ENCODE measurements around the gene RUFY2. TPM values are rescaled to one million over a fixed set of nuclear protein-coding genes. Genes with fewer than 3 reads are reported as not detected.

The RUFY2 gene
- total RNA-seq, 3 donors from 2014 or later (not counting 1 experiment from before 2014, with no cell fraction given) = 24.7 to 31.9 (median 31.4) TPM

GRCh38 chr10:68402276-68402675, 4.8 kb downstream of the RUFY2 start:
- no CpG with 5 or more reads among the region's 1 CpG for WGBS (ENCODE audit: insufficient coverage)
- H3K27ac Mint-ChIP-seq = no peak overlapping the region
- no peak overlapping the region for H3K4me3 Mint-ChIP-seq
- no peak for DNase-seq
- Histone ChIP-seq H3K27ac (ENCODE audit: low read length) (no peak overlapping the region), H3K4me1 (ENCODE audit: control insufficient read depth, insufficient read depth, low read length) (peaks cover 5% of the 10 kb centered on the region), H3K4me3 (ENCODE audit: low read length) (no peak overlapping the region), H3K27me3 (ENCODE audit: control insufficient read depth, insufficient read depth, low read length) (no peaks in the 10 kb centered on the region), H3K36me3 (ENCODE audit: control insufficient read depth, insufficient read depth, low read length) (peaks cover 10% of the 10 kb centered on the region), H3K9me3 (ENCODE audit: control insufficient read depth, insufficient read depth, low read length) (no peaks in the 10 kb centered on the region)
- no peaks in the 10 kb centered on the region for H3K9me3 Mint-ChIP-seq
- peaks cover 20 to 21% of the 10 kb centered on the region in 2 donors for H3K4me1 Mint-ChIP-seq
- no peaks in the 10 kb centered on the region for H3K36me3 Mint-ChIP-seq
- ATAC-seq = no peak
- no peaks in the 10 kb centered on the region for H3K27me3 Mint-ChIP-seq (ENCODE audit: low read depth in 2 of 2)
- no peak for TF ChIP-seq CTCF (IDR thresholded peaks at IDR 0.05)
- intact Hi-C loops (cut with micrococcal nuclease) = no loop called here

- intact Hi-C loops (cut with micrococcal nuclease) = no loop called here
- H3K4me3 ChIP-seq (ENCODE audit: low read length) = no peak overlapping the region
- H3K27ac ChIP-seq (ENCODE audit: low read length) = no peak overlapping the region
- Mint-ChIP-seq H3K27me3 (ENCODE audit: low read depth in 2 of 2) (no peaks in the 10 kb centered on the region), H3K4me1 (no peaks in the 10 kb centered on the region), H3K36me3 (no peaks in the 10 kb centered on the region), H3K4me3 (no peak overlapping the region), H3K27ac (no peak overlapping the region), H3K9me3 (no peaks in the 10 kb centered on the region)
- no peak for DNase-seq
- peaks cover 14% of the 10 kb centered on the region for H3K36me3 ChIP-seq (ENCODE audit: control insufficient read depth, insufficient read depth, low read length)
- no peaks in the 10 kb centered on the region for H3K27me3 ChIP-seq (ENCODE audit: control insufficient read depth, insufficient read depth, low read length)
- no CpG with 5 or more reads among the region's 1 CpG for WGBS (ENCODE audit: insufficient coverage)
- H3K9me3 ChIP-seq (ENCODE audit: control insufficient read depth, insufficient read depth, low read length) = no peaks in the 10 kb centered on the region
- no peak for ATAC-seq
- TF ChIP-seq CTCF (IDR thresholded peaks at IDR 0.05) = no peak
- no peaks in the 10 kb centered on the region for H3K4me1 ChIP-seq (ENCODE audit: control insufficient read depth, insufficient read depth, low read length)
Measured at GRCh38 chr10:68397005-68397404, 10.1 kb downstream of the RUFY2 start.

DNA sequence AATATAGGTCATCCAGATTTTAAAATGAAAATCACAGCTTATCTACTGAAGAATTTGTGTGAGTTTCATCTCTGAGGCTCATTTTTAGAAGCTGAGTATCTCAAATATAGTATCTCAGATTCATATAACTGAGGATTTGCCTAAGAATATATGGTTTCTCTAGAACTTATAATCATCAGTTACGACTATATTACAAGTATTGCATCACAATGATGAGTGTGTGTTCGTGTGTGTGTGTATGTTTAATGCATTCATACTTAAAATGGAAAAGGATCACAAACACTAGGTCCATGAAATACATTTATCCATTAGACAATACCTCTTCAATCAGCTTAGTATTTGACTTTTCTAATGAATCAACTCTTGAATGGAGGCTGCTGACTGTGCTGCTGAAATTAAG, 21.3 kb downstream of the RUFY2 start:
- no peak overlapping the region for H3K4me3 Mint-ChIP-seq
- H3K4me3 ChIP-seq (ENCODE audit: low read length) = no peak overlapping the region
- H3K27ac Mint-ChIP-seq = no peak overlapping the region
- ATAC-seq = no peak
- intact Hi-C loops (cut with micrococcal nuclease) = no loop called here
- H3K27ac ChIP-seq (ENCODE audit: low read length) = no peak overlapping the region
- no peaks in the 10 kb centered on the region for H3K27me3 Mint-ChIP-seq (ENCODE audit: low read depth in 2 of 2)
- no peak for TF ChIP-seq CTCF (IDR thresholded peaks at IDR 0.05)
- peaks cover 36% of the 10 kb centered on the region for H3K36me3 ChIP-seq (ENCODE audit: control insufficient read depth, insufficient read depth, low read length)
- H3K4me1 Mint-ChIP-seq = no peaks in the 10 kb centered on the region
- H3K9me3 Mint-ChIP-seq = no peaks in the 10 kb centered on the region
- no peaks in the 10 kb centered on the region for H3K27me3 ChIP-seq (ENCODE audit: control insufficient read depth, insufficient read depth, low read length)
- WGBS (ENCODE audit: insufficient coverage) = no CpG with 5 or more reads among the region's 2 CpGs
- no peaks in the 10 kb centered on the region for H3K9me3 ChIP-seq (ENCODE audit: control insufficient read depth, insufficient read depth, low read length)
- no peaks in the 10 kb centered on the region for H3K4me1 ChIP-seq (ENCODE audit: control insufficient read depth, insufficient read depth, low read length)
- peaks cover 4% of the 10 kb centered on the region for H3K36me3 Mint-ChIP-seq
- no peak for DNase-seq

GRCh38 chr10:68371604-68372003, 35.5 kb downstream of the RUFY2 start:
- no peak overlapping the region for H3K27ac Mint-ChIP-seq
- ATAC-seq = no peak

More at GRCh38 chr10:68371604-68372003, 35.5 kb downstream of the RUFY2 start:
- peaks cover 43% of the 10 kb centered on the region for H3K36me3 Mint-ChIP-seq
- H3K4me3 Mint-ChIP-seq = no peak overlapping the region
- TF ChIP-seq CTCF (IDR thresholded peaks at IDR 0.05) = no peak
- no peaks in the 10 kb centered on the region for H3K4me1 Mint-ChIP-seq
- no peak for DNase-seq
- WGBS (ENCODE audit: insufficient coverage) = 100% methylated on average over 1 of the region's 1 CpG
- Histone ChIP-seq H3K9me3 (ENCODE audit: control insufficient read depth, insufficient read depth, low read length) (peaks cover 12% of the 10 kb centered on the region), H3K4me1 (ENCODE audit: control insufficient read depth, insufficient read depth, low read length) (no peaks in the 10 kb centered on the region), H3K27ac (ENCODE audit: low read length) (no peak overlapping the region), H3K36me3 (ENCODE audit: control insufficient read depth, insufficient read depth, low read length) (peaks cover 19% of the 10 kb centered on the region), H3K27me3 (ENCODE audit: control insufficient read depth, insufficient read depth, low read length) (no peaks in the 10 kb centered on the region), H3K4me3 (ENCODE audit: low read length) (no peak overlapping the region)
- no peaks in the 10 kb centered on the region for H3K27me3 Mint-ChIP-seq (ENCODE audit: low read depth in 2 of 2)
- intact Hi-C loops (cut with micrococcal nuclease) = no loop called here
- peaks cover 0 to 9% of the 10 kb centered on the region in 2 donors for H3K9me3 Mint-ChIP-seq
